GM23338 (cell line): ENCODE results near the gene MRM2. TPM values are rescaled to one million over a fixed set of nuclear protein-coding genes. Genes with fewer than 3 reads are reported as not detected.

Source experiments
- ATAC-seq: fragments of 200-7000 bp; cut with Tn5 transposase; 3 replicates; pipeline ENCODE4 v1.9.1; 2020
- DNase-seq: peaks from one replicate; pipeline ENCODE4 v3.0.0-alpha.2; 2015; ENCODE audit warnings: low spot score
- H2AFZ ChIP-seq: fragments of 200-600 bp; sonication (generic); 2 replicates; pipeline ENCODE4 v1.8.0; 2016; ENCODE audit warnings: antibody characterized with exemption, mild to moderate bottlenecking, moderate library complexity
- H3F3A ChIP-seq: fragments of 200-600 bp; sonication (generic); replicated peaks from 2 replicates; pipeline ENCODE4 v1.8.0; 2017; ENCODE audit warnings: antibody characterized with exemption, mixed run types, low read depth
- H3K27ac ChIP-seq: fragments of 200-600 bp; sonication (generic); 2 replicates; pipeline ENCODE4 v1.6.1; 2016; ENCODE audit warnings: low read depth
- H3K27me3 ChIP-seq: fragments of 200-600 bp; sonication (generic); 2 replicates; pipeline ENCODE4 v1.8.0; 2016; ENCODE audit warnings: mild to moderate bottlenecking, mixed run types, moderate library complexity; ENCODE audit not compliant: insufficient read depth
- H3K36me3 ChIP-seq: fragments of 200-600 bp; sonication (generic); 2 replicates; pipeline ENCODE4 v1.8.0; 2016; ENCODE audit warnings: mild to moderate bottlenecking; ENCODE audit not compliant: insufficient read depth
- H3K4me1 ChIP-seq: fragments of 200-600 bp; sonication (generic); 2 replicates; pipeline ENCODE4 v1.8.0; 2016; ENCODE audit warnings: mild to moderate bottlenecking, moderate library complexity; ENCODE audit not compliant: insufficient read depth
- H3K4me2 ChIP-seq: fragments of 200-600 bp; sonication (generic); 2 replicates; pipeline ENCODE4 v1.7.1; 2017; ENCODE audit warnings: mixed run types
- H3K4me3 ChIP-seq: fragments of 200-600 bp; sonication (generic); 2 replicates; pipeline ENCODE4 v1.6.1; 2016; ENCODE audit warnings: mixed run types
- H3K79me2 ChIP-seq: fragments of 200-600 bp; sonication (generic); replicated peaks from 2 replicates; pipeline ENCODE4 v1.8.0; 2017; ENCODE audit warnings: mild to moderate bottlenecking; ENCODE audit not compliant: insufficient read depth
- H3K9me2 ChIP-seq: fragments of 200-600 bp; sonication (generic); 2 replicates; pipeline ENCODE4 v1.8.0; 2017; ENCODE audit not compliant: insufficient read depth
- H4K20me1 ChIP-seq: fragments of 200-600 bp; sonication (generic); replicated peaks from 2 replicates; pipeline ENCODE4 v1.8.0; 2017; ENCODE audit warnings: mild to moderate bottlenecking; ENCODE audit not compliant: insufficient read depth
- H3K27ac Mint-ChIP-seq: 2 replicates; pipeline ENCODE4 v1.8.0; 2020; ENCODE audit warnings: inconsistent platforms, mild to moderate bottlenecking, moderate library complexity, mixed read lengths
- H3K27me3 Mint-ChIP-seq: 3 replicates; pipeline ENCODE4 v1.8.0; 2022; ENCODE audit warnings: low read depth, mild to moderate bottlenecking, moderate library complexity, mixed read lengths, inconsistent platforms; ENCODE audit not compliant: insufficient read depth, poor library complexity
- H3K36me3 Mint-ChIP-seq: 3 replicates; pipeline ENCODE4 v1.8.0; 2021; ENCODE audit warnings: low read depth, mild to moderate bottlenecking, inconsistent platforms, moderate library complexity, mixed read lengths
- H3K4me1 Mint-ChIP-seq: 3 replicates; pipeline ENCODE4 v1.8.0; 2020; ENCODE audit warnings: mild to moderate bottlenecking, inconsistent platforms, mixed read lengths
- H3K4me3 Mint-ChIP-seq: 3 replicates; pipeline ENCODE4 v1.8.0; 2021; ENCODE audit warnings: moderate library complexity, mild to moderate bottlenecking, inconsistent platforms, mixed read lengths
- H3K9me3 Mint-ChIP-seq: 3 replicates; pipeline ENCODE4 v1.8.0; 2020; ENCODE audit warnings: moderate library complexity, mild to moderate bottlenecking, inconsistent platforms, mixed read lengths
- CREB1 ChIP-seq: fragments of 250-450 bp; sonication (Bioruptor Pico); IDR thresholded peaks from 2 replicates; pipeline ENCODE4 v1.5.0; 2020; ENCODE audit warnings: low read depth, mild to moderate bottlenecking, moderate library complexity
- CTCF ChIP-seq, 2 experiments: fragments of 200-600 bp in 1 of 2; sonication (generic) in 1 of 2; conservative IDR thresholded peaks; 2 replicates each; pipeline versions ENCODE4 v1.5.1 to v1.6.1; 2016 to 2017; ENCODE audit warnings: antibody characterized with exemption in 2 of 2, low read depth in 2 of 2, mild to moderate bottlenecking in 2 of 2, moderate library complexity in 1 of 2
- ETS1 ChIP-seq: IDR thresholded peaks from 2 replicates; pipeline ENCODE4 v1.6.1; 2016; ENCODE audit warnings: antibody characterized with exemption
- EZH2 ChIP-seq: fragments of 200-600 bp; sonication (generic); IDR thresholded peaks from one replicate; pipeline ENCODE4 v1.8.0; 2017; ENCODE audit warnings: antibody characterized with exemption, mild to moderate bottlenecking, low read depth; ENCODE audit not compliant: unreplicated experiment
- NANOG ChIP-seq: IDR thresholded peaks from 2 replicates; pipeline ENCODE4 v1.6.1; 2016; ENCODE audit warnings: antibody characterized with exemption, borderline replicate concordance
- REST ChIP-seq: IDR thresholded peaks from one replicate; pipeline ENCODE4 v1.6.1; 2018; ENCODE audit warnings: antibody characterized with exemption; ENCODE audit not compliant: unreplicated experiment
- STAT1 ChIP-seq: IDR thresholded peaks from one replicate; pipeline ENCODE4 v1.6.1; 2016; ENCODE audit warnings: antibody characterized with exemption; ENCODE audit not compliant: unreplicated experiment
- ZNF114 ChIP-seq: fragments of 250-450 bp; sonication (Bioruptor Pico); IDR thresholded peaks from 2 replicates; pipeline ENCODE4 v1.5.0; 2020; ENCODE audit warnings: mild to moderate bottlenecking, moderate library complexity
- polyA plus RNA-seq: library from polyadenylated mRNA; unstranded; fragments of >200 nt; fragmentation: Nextera tagmentation; extraction: Ambion mirVana; gene quantifications from 2 replicates; pipeline ENCODE4 v1.2.1, GENCODE V29; 2016
- total RNA-seq: library from RNA; depleted of rRNA; stranded (reverse); fragments of >200 nt; shearing (Covaris generic); gene quantifications from 2 replicates; pipeline ENCODE4 v1.2.3, GENCODE V29; 2014
- TF ChIP-seq, protein P1 (sequence below): fragments of 250-450 bp; sonication (Bioruptor Pico); IDR thresholded peaks from 2 replicates; pipeline ENCODE4 v1.5.0; 2020; ENCODE audit warnings: mild to moderate bottlenecking, moderate library complexity

The MRM2 gene
- total and polyA plus RNA-seq, 2 experiments from 2014 or later, result 30.0 to 37.8 TPM

DNA sequence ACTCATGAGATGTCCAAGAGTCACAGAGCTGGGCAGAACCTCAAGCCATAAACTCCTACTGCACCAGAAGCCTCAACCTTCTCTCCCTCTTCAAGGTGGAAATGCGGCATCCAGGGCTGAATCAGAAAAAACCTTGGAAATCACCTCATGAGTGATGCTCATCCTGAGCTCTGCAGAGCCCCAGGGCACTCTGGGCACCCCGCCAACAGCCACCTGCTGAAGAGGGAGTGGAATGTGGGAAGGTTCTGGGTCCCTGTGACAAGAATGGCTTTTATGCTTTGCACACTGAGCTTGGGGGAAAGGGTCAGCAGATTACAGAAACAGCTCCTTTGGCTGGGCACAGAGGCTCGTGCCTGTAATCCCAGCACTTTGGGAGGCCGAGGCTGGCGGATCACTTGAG lies 18.8 kb upstream of the MRM2 start:
- Histone ChIP-seq H3F3A (no peaks in the 10 kb centered on the region), H3K79me2 (no peaks in the 10 kb centered on the region), H3K4me2 (no peak overlapping the region), H3K4me3 (no peak overlapping the region), H3K27me3 (no peaks in the 10 kb centered on the region), H4K20me1 (no peaks in the 10 kb centered on the region), H2AFZ (no peak overlapping the region), H3K27ac (no peak overlapping the region), H3K36me3 (no peaks in the 10 kb centered on the region), H3K9me2 (no peaks in the 10 kb centered on the region), H3K4me1 (no peaks in the 10 kb centered on the region)
- DNase-seq, result no peak
- Mint-ChIP-seq H3K4me1 (no peaks in the 10 kb centered on the region), H3K27ac (no peak overlapping the region), H3K4me3 (no peak overlapping the region), H3K36me3 (peaks cover 23% of the 10 kb centered on the region), H3K9me3 (no peaks in the 10 kb centered on the region), H3K27me3 (peaks cover 12% of the 10 kb centered on the region)
- TF ChIP-seq CREB1 (CRISPR knock-in tag), result no peak
- TF ChIP-seq STAT1, result no peak
- no peak for TF ChIP-seq ETS1
- no peak for TF ChIP-seq CTCF (conservative IDR thresholded peaks at IDR 0.05; ENCODE audit: low read depth in 2 of 2)
- no peak for TF ChIP-seq ZNF114 (CRISPR knock-in tag)
- TF ChIP-seq EZH2, result no peak
- TF ChIP-seq, protein P1, sequence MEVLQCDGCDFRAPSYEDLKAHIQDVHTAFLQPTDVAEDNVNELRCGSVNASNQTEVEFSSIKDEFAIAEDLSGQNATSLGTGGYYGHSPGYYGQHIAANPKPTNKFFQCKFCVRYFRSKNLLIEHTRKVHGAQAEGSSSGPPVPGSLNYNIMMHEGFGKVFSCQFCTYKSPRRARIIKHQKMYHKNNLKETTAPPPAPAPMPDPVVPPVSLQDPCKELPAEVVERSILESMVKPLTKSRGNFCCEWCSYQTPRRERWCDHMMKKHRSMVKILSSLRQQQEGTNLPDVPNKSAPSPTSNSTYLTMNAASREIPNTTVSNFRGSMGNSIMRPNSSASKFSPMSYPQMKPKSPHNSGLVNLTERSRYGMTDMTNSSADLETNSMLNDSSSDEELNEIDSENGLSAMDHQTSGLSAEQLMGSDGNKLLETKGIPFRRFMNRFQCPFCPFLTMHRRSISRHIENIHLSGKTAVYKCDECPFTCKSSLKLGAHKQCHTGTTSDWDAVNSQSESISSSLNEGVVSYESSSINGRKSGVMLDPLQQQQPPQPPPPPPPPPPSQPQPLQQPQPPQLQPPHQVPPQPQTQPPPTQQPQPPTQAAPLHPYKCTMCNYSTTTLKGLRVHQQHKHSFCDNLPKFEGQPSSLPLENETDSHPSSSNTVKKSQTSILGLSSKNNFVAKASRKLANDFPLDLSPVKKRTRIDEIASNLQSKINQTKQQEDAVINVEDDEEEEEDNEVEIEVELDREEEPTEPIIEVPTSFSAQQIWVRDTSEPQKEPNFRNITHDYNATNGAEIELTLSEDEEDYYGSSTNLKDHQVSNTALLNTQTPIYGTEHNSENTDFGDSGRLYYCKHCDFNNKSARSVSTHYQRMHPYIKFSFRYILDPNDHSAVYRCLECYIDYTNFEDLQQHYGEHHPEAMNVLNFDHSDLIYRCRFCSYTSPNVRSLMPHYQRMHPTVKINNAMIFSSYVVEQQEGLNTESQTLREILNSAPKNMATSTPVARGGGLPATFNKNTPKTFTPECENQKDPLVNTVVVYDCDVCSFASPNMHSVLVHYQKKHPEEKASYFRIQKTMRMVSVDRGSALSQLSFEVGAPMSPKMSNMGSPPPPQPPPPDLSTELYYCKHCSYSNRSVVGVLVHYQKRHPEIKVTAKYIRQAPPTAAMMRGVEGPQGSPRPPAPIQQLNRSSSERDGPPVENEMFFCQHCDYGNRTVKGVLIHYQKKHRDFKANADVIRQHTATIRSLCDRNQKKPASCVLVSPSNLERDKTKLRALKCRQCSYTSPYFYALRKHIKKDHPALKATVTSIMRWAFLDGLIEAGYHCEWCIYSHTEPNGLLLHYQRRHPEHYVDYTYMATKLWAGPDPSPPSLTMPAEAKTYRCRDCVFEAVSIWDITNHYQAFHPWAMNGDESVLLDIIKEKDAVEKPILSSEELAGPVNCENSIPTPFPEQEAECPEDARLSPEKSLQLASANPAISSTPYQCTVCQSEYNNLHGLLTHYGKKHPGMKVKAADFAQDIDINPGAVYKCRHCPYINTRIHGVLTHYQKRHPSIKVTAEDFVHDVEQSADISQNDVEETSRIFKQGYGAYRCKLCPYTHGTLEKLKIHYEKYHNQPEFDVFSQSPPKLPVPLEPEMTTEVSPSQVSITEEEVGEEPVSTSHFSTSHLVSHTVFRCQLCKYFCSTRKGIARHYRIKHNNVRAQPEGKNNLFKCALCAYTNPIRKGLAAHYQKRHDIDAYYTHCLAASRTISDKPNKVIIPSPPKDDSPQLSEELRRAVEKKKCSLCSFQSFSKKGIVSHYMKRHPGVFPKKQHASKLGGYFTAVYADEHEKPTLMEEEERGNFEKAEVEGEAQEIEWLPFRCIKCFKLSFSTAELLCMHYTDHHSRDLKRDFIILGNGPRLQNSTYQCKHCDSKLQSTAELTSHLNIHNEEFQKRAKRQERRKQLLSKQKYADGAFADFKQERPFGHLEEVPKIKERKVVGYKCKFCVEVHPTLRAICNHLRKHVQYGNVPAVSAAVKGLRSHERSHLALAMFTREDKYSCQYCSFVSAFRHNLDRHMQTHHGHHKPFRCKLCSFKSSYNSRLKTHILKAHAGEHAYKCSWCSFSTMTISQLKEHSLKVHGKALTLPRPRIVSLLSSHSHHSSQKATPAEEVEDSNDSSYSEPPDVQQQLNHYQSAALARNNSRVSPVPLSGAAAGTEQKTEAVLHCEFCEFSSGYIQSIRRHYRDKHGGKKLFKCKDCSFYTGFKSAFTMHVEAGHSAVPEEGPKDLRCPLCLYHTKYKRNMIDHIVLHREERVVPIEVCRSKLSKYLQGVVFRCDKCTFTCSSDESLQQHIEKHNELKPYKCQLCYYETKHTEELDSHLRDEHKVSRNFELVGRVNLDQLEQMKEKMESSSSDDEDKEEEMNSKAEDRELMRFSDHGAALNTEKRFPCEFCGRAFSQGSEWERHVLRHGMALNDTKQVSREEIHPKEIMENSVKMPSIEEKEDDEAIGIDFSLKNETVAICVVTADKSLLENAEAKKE, result no peak
- TF ChIP-seq REST, result no peak
- no peak for TF ChIP-seq NANOG
- no peak for ATAC-seq
